Stimulated activated CD4-positive, alpha-beta T cell treated with anti-CD3 and anti-CD28 coated beads, Interleukin-1b, Interleukin-23, amount 100 ng/mL, for 4 hours (primary cell): ENCODE measurements around the gene ATP6V0D1.

Experiments used
- DNase-seq, 2 donors: peaks; one replicate each; pipeline ENCODE4 v3.0.0-alpha.2; 2020; ENCODE audit warnings: low read depth in 2 of 2

ATP6V0D1 gene

GRCh38 chr16:67394155-67395104, 86.5 kb downstream of the ATP6V0D1 start:
- DNase-seq = no peak

GRCh38 chr16:67393788-67394154, 87.2 kb downstream of the ATP6V0D1 start:
- no peak for DNase-seq

GRCh38 chr16:67393111-67393787, 87.7 kb downstream of the ATP6V0D1 start, which contains the start of gene TPPP3:
Gene TPPP3 (minus strand): TSS chr16:67393498. CDS start chr16:67391111, 2,387 bp downstream.
- DNase-seq = no peak

- DNase-seq = no peak
Measured at GRCh38 chr16:67392301-67393059, 88.5 kb downstream of the ATP6V0D1 start.

GRCh38 chr16:67391424-67392300, 89.3 kb downstream of the ATP6V0D1 start:
- no peak for DNase-seq

GRCh38 chr16:67390816-67391423, 90.0 kb downstream of the ATP6V0D1 start:
- no peak for DNase-seq

GRCh38 chr16:67389911-67390815, 90.8 kb downstream of the ATP6V0D1 start:
- DNase-seq = no peak

- no peak for DNase-seq
Measured at GRCh38 chr16:67388591-67388990, 92.4 kb downstream of the ATP6V0D1 start.

- DNase-seq = no peak
Measured at GRCh38 chr16:67388191-67388590, 92.8 kb downstream of the ATP6V0D1 start.
